Measurements from ENCODE around the gene SCUBE2.

- TF ChIP-seq CTCF (conservative IDR thresholded peaks at IDR 0.05; ENCODE audit: low read depth, low read length) (no peak), ELK1 (IDR thresholded peaks at IDR 0.05; ENCODE audit: borderline replicate concordance, low read depth, low read length) (no peak), POLR2A (IDR thresholded peaks at IDR 0.05; ENCODE audit: low read depth, low read length) (no peak), SMC3 (IDR thresholded peaks at IDR 0.05; ENCODE audit: low read depth, low read length) (no peak), CHD1 (IDR thresholded peaks at IDR 0.05; ENCODE audit: low read depth, low read length) (no peak)
These were observed 70.5 kb downstream of the SCUBE2 start for GRCh38 chr11:9020916-9021315.

All from IMR-90 (cell line).